Osteoblast (primary cell): ENCODE results near the gene IARS1. TPM values are rescaled to one million over a fixed set of nuclear protein-coding genes. Genes with fewer than 3 reads are reported as not detected.

Experiments
- DNase-seq: peaks from one replicate; pipeline ENCODE4 v3.0.0; 2011; ENCODE audit warnings: low spot score, mixed read lengths; ENCODE audit not compliant: insufficient read length; ENCODE audit errors: missing footprints
- H2AFZ ChIP-seq: 2 replicates; pipeline ENCODE4 v1.6.0; 2011; ENCODE audit warnings: mild to moderate bottlenecking, low read length
- H3K27ac ChIP-seq: 2 replicates; pipeline ENCODE4 v1.5.1; 2011; ENCODE audit warnings: mild to moderate bottlenecking, low read depth, low read length, moderate library complexity
- H3K27me3 ChIP-seq: 2 replicates; pipeline ENCODE4 v1.6.0; 2012; ENCODE audit warnings: mild to moderate bottlenecking, control low read depth, inconsistent platforms, low read length, moderate library complexity; ENCODE audit not compliant: insufficient read depth
- H3K36me3 ChIP-seq: 2 replicates; pipeline ENCODE4 v1.5.1; 2011; ENCODE audit warnings: mild to moderate bottlenecking, low read length, control low read depth, moderate library complexity; ENCODE audit not compliant: insufficient read depth
- H3K4me1 ChIP-seq: 2 replicates; pipeline ENCODE4 v1.5.1; 2011; ENCODE audit warnings: mild to moderate bottlenecking, low read length, control low read depth, moderate library complexity; ENCODE audit not compliant: insufficient read depth
- H3K4me2 ChIP-seq: 2 replicates; pipeline ENCODE4 v1.6.0; 2011; ENCODE audit warnings: mild to moderate bottlenecking, low read length; ENCODE audit not compliant: insufficient read depth
- H3K4me3 ChIP-seq: fragments of 200-600 bp; sonication (generic); 3 replicates; pipeline ENCODE4 v1.5.1; 2012; ENCODE audit warnings: mild to moderate bottlenecking, low read length, inconsistent platforms; ENCODE audit not compliant: insufficient read depth
- H3K79me2 ChIP-seq: 2 replicates; pipeline ENCODE4 v1.6.0; 2012; ENCODE audit warnings: mild to moderate bottlenecking, low read length, control low read depth, inconsistent platforms; ENCODE audit not compliant: insufficient read depth
- H3K9me3 ChIP-seq: 2 replicates; pipeline ENCODE4 v1.5.1; 2011; ENCODE audit warnings: low read depth, low read length, control low read depth
- H4K20me1 ChIP-seq: 2 replicates; pipeline ENCODE4 v1.6.0; 2012; ENCODE audit warnings: mild to moderate bottlenecking, low read length, control low read depth; ENCODE audit not compliant: insufficient read depth
- total RNA-seq: library from RNA; depleted of rRNA; stranded (reverse); fragments of >200 nt; gene quantifications from 2 replicates; pipeline ENCODE4 v1.2.3, GENCODE V29; 2012
- TF ChIP-seq, protein P1 (sequence below): IDR thresholded peaks from 2 replicates; pipeline ENCODE4 v1.5.1; 2011; ENCODE audit warnings: mild to moderate bottlenecking, low read depth, low read length, moderate library complexity; ENCODE audit errors: extremely low read depth

IARS1 gene
- total RNA-seq, 1 donor: 529 TPM

DNA sequence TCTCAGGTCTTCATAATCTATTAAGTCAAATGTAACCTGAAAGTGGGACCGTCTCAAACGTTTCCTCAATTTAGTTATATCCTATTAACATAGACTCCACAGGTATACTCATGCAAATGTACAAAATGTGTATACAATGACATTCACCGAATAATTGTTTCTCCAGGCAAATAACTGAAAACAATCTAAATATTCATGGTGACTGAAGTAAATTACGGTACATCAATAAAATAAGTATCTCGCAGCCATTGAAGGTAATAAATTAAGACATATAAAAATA, 482 bp downstream of the IARS1 start:
- Histone ChIP-seq H3K4me1 (peaks cover 23% of the 10 kb centered on the region), H3K4me3 (peak overlapping the region; percentile 81), H3K9me3 (no peaks in the 10 kb centered on the region), H3K27me3 (no peaks in the 10 kb centered on the region), H3K36me3 (peaks cover 38% of the 10 kb centered on the region), H3K4me2 (peak overlapping the region; percentile 86), H3K79me2 (peaks cover 61% of the 10 kb centered on the region), H3K27ac (peak overlapping the region; percentile 93), H4K20me1 (peaks cover 14% of the 10 kb centered on the region), H2AFZ (peak overlapping the region; percentile 64)
- TF ChIP-seq, protein P1, sequence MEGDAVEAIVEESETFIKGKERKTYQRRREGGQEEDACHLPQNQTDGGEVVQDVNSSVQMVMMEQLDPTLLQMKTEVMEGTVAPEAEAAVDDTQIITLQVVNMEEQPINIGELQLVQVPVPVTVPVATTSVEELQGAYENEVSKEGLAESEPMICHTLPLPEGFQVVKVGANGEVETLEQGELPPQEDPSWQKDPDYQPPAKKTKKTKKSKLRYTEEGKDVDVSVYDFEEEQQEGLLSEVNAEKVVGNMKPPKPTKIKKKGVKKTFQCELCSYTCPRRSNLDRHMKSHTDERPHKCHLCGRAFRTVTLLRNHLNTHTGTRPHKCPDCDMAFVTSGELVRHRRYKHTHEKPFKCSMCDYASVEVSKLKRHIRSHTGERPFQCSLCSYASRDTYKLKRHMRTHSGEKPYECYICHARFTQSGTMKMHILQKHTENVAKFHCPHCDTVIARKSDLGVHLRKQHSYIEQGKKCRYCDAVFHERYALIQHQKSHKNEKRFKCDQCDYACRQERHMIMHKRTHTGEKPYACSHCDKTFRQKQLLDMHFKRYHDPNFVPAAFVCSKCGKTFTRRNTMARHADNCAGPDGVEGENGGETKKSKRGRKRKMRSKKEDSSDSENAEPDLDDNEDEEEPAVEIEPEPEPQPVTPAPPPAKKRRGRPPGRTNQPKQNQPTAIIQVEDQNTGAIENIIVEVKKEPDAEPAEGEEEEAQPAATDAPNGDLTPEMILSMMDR: no peak
- no peak for DNase-seq

- peak overlapping the region; percentile 81 for H3K4me3 ChIP-seq
- peaks cover 23% of the 10 kb centered on the region for H3K4me1 ChIP-seq
- peaks cover 37% of the 10 kb centered on the region for H3K36me3 ChIP-seq
- peak overlapping the region; percentile 86 for H3K4me2 ChIP-seq
- H3K27me3 ChIP-seq: no peaks in the 10 kb centered on the region
- H4K20me1 ChIP-seq: peaks cover 14% of the 10 kb centered on the region
- H3K27ac ChIP-seq: peak overlapping the region; percentile 93
- peaks cover 66% of the 10 kb centered on the region for H3K79me2 ChIP-seq
- H2AFZ ChIP-seq: no peak overlapping the region
- DNase-seq: no peak
- TF ChIP-seq, protein P1: no peak
- no peaks in the 10 kb centered on the region for H3K9me3 ChIP-seq
These were observed 991 bp downstream of the IARS1 start for GRCh38 chr9:92292338-92293074.

DNA sequence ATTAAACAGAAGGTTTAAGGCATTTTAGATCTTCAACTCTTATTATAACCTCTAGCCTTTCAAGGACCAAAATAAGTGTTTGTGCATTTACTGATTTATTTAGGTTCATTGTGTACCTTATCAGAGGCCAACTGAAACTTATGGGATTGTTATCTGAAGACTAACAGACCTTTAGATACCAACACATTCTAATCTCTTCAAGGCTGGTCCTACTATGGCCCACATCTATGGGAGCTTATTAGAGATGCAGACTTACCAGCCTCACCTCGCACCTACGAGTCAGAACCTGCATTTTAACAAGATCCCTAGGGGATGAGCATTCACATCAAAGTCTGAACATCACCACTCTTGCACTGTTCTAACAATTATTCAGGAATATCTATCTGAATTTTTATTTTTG, 1.9 kb downstream of the IARS1 start:
- peak overlapping the region; percentile 22 for H3K4me3 ChIP-seq
- H3K36me3 ChIP-seq: peaks cover 37% of the 10 kb centered on the region
- no peaks in the 10 kb centered on the region for H3K27me3 ChIP-seq
- peak overlapping the region; percentile 86 for H3K4me2 ChIP-seq
- peak overlapping the region; percentile 93 for H3K27ac ChIP-seq
- DNase-seq: no peak
- H4K20me1 ChIP-seq: peaks cover 14% of the 10 kb centered on the region
- no peak overlapping the region for H2AFZ ChIP-seq
- H3K9me3 ChIP-seq: no peaks in the 10 kb centered on the region
- TF ChIP-seq, protein P1: no peak
- H3K4me1 ChIP-seq: peaks cover 23% of the 10 kb centered on the region
- H3K79me2 ChIP-seq: peaks cover 74% of the 10 kb centered on the region

DNA sequence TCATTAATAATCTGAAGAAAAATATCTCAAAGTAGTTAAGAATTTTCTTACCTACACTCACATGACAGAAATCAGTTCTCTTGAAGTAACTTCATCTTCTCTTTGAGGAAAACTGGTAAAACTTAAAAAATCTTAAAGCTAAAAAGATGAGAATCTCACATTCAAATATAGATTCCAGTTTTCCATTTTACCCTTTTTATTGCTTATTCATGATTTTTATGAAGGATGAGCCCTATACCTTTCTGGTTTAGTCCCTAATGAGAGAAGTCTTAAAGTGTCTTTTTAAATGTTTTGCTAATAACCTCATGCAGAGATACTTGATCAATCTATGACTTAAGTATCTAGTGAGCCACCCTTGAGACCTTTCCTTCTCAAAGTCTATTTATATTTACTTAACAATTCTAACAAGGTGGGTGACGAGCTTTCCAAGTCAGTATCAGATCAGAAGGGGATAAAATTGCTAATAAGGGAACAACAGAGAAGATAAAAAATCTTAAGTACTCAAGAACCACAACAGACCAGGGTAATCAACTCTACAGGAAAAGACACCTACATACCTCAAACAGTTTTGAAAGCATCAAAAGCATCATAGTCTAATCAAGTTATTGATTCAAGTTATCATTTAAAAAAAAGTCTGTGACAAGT, 2.6 kb downstream of the IARS1 start:
- H3K9me3 ChIP-seq: no peaks in the 10 kb centered on the region
- no peak overlapping the region for H3K27ac ChIP-seq
- TF ChIP-seq, protein P1: no peak
- H2AFZ ChIP-seq: no peak overlapping the region
- no peaks in the 10 kb centered on the region for H3K27me3 ChIP-seq
- peaks cover 23% of the 10 kb centered on the region for H3K4me1 ChIP-seq
- no peak for DNase-seq
- peak overlapping the region; percentile 86 for H3K4me2 ChIP-seq
- H4K20me1 ChIP-seq: peaks cover 14% of the 10 kb centered on the region
- H3K4me3 ChIP-seq: no peak overlapping the region
- H3K79me2 ChIP-seq: peaks cover 80% of the 10 kb centered on the region
- peaks cover 40% of the 10 kb centered on the region for H3K36me3 ChIP-seq
